ENCODE data around the gene WDR41.

DNA sequence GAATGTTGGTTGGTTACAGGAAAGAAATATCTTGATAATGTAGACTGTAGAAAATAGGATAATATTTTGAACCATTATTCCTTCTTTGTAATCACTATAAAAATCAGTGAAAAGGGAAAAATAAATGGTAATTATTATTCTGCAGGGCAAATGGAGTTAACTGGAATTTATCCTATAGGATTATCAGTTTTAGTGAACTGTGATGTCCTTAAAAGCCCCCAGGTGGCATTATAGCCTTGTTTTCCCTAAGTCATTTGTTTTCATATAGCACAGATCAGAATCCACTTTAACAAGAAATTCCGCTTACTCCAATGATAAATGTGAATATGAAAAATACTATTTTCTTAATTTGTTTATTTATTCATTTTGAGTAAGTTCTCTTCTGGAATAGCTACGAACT, 26.2 kb upstream of the WDR41 start:
- TF ChIP-seq, protein P1, sequence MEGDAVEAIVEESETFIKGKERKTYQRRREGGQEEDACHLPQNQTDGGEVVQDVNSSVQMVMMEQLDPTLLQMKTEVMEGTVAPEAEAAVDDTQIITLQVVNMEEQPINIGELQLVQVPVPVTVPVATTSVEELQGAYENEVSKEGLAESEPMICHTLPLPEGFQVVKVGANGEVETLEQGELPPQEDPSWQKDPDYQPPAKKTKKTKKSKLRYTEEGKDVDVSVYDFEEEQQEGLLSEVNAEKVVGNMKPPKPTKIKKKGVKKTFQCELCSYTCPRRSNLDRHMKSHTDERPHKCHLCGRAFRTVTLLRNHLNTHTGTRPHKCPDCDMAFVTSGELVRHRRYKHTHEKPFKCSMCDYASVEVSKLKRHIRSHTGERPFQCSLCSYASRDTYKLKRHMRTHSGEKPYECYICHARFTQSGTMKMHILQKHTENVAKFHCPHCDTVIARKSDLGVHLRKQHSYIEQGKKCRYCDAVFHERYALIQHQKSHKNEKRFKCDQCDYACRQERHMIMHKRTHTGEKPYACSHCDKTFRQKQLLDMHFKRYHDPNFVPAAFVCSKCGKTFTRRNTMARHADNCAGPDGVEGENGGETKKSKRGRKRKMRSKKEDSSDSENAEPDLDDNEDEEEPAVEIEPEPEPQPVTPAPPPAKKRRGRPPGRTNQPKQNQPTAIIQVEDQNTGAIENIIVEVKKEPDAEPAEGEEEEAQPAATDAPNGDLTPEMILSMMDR (IDR thresholded peaks at IDR 0.05; ENCODE audit: poor library complexity, severe bottlenecking), result peak; percentile 51
- no peak for TF ChIP-seq EZH2 (IDR thresholded peaks at IDR 0.05; ENCODE audit: borderline replicate concordance, insufficient read depth, low read length, poor library complexity, severe bottlenecking)
- TF ChIP-seq, protein P2, sequence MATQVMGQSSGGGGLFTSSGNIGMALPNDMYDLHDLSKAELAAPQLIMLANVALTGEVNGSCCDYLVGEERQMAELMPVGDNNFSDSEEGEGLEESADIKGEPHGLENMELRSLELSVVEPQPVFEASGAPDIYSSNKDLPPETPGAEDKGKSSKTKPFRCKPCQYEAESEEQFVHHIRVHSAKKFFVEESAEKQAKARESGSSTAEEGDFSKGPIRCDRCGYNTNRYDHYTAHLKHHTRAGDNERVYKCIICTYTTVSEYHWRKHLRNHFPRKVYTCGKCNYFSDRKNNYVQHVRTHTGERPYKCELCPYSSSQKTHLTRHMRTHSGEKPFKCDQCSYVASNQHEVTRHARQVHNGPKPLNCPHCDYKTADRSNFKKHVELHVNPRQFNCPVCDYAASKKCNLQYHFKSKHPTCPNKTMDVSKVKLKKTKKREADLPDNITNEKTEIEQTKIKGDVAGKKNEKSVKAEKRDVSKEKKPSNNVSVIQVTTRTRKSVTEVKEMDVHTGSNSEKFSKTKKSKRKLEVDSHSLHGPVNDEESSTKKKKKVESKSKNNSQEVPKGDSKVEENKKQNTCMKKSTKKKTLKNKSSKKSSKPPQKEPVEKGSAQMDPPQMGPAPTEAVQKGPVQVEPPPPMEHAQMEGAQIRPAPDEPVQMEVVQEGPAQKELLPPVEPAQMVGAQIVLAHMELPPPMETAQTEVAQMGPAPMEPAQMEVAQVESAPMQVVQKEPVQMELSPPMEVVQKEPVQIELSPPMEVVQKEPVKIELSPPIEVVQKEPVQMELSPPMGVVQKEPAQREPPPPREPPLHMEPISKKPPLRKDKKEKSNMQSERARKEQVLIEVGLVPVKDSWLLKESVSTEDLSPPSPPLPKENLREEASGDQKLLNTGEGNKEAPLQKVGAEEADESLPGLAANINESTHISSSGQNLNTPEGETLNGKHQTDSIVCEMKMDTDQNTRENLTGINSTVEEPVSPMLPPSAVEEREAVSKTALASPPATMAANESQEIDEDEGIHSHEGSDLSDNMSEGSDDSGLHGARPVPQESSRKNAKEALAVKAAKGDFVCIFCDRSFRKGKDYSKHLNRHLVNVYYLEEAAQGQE (IDR thresholded peaks at IDR 0.05; ENCODE audit: borderline replicate concordance), result no peak
- TF ChIP-seq RAD21 (conservative IDR thresholded peaks at IDR 0.05), result peak; percentile 55
